Liver (tissue), 9 donors: Measurements from ENCODE around the gene PIK3R5. TPM values are rescaled to one million over a fixed set of nuclear protein-coding genes. Genes with fewer than 3 reads are reported as not detected.

Experiments
- DNase-seq: peaks from one replicate; pipeline ENCODE4 v3.0.0-alpha.2; 2017; ENCODE audit warnings: low spot score
- H3K27ac ChIP-seq, 2 donors: one replicate each; pipeline ENCODE4 v1.7.0; 2013; ENCODE audit warnings: inconsistent platforms in 2 of 2, low read length in 2 of 2, control low read depth in 1 of 2, low read depth in 1 of 2, mild to moderate bottlenecking in 1 of 2
- H3K27me3 ChIP-seq, 4 donors: one replicate each; pipeline versions ENCODE4 v1.6.1 to v1.7.0; 2013; ENCODE audit warnings: low read length in 3 of 4, inconsistent platforms in 1 of 4, mild to moderate bottlenecking in 1 of 4, moderate library complexity in 1 of 4; ENCODE audit not compliant: control insufficient read depth in 4 of 4, insufficient read depth in 4 of 4
- H3K36me3 ChIP-seq, 4 donors: one replicate each; pipeline versions ENCODE4 v1.6.1 to v1.7.0; 2013; ENCODE audit warnings: low read length in 3 of 4, mild to moderate bottlenecking in 3 of 4, low read depth in 1 of 4, moderate library complexity in 1 of 4; ENCODE audit not compliant: control insufficient read depth in 4 of 4, insufficient read depth in 3 of 4
- H3K4me1 ChIP-seq, 4 donors: one replicate each; pipeline versions ENCODE4 v1.6.1 to v1.7.0; 2013; ENCODE audit warnings: low read length in 3 of 4, mild to moderate bottlenecking in 3 of 4, moderate library complexity in 1 of 4; ENCODE audit not compliant: control insufficient read depth in 4 of 4, insufficient read depth in 4 of 4
- H3K4me3 ChIP-seq, 3 donors: one replicate each; pipeline versions ENCODE4 v1.6.1 to v1.7.0; 2013; ENCODE audit warnings: low read length in 3 of 3, control low read depth in 1 of 3, low read depth in 1 of 3, mild to moderate bottlenecking in 1 of 3
- H3K9ac ChIP-seq, 2 donors: one replicate each; pipeline ENCODE4 v1.7.0; 2013; ENCODE audit warnings: low read length in 2 of 2, mild to moderate bottlenecking in 2 of 2, moderate library complexity in 2 of 2, control low read depth in 1 of 2, low read depth in 1 of 2
- H3K9me3 ChIP-seq, 4 donors: one replicate each; pipeline versions ENCODE4 v1.6.1 to v1.7.0; 2013; ENCODE audit warnings: low read length in 3 of 4; ENCODE audit not compliant: control insufficient read depth in 4 of 4
- ATF3 ChIP-seq: IDR thresholded peaks from 2 replicates; pipeline ENCODE4 v1.6.1; 2016; ENCODE audit warnings: antibody characterized with exemption
- CTCF ChIP-seq: fragments of 150-350 bp; IDR thresholded peaks from 2 replicates; pipeline ENCODE4 v1.5.1; 2017; ENCODE audit warnings: improper control_type of control experiment, low read depth, low read length; ENCODE audit not compliant: missing input control
- EGR1 ChIP-seq, 2 donors: IDR thresholded peaks; 2 replicates each; pipeline ENCODE4 v1.6.1; 2016 to 2018; ENCODE audit warnings: antibody characterized with exemption in 2 of 2, low read depth in 2 of 2
- FOXA1 ChIP-seq: IDR thresholded peaks from 2 replicates; pipeline ENCODE4 v1.6.1; 2016; ENCODE audit warnings: antibody characterized with exemption
- FOXA2 ChIP-seq: IDR thresholded peaks from 2 replicates; pipeline ENCODE4 v1.6.1; 2016; ENCODE audit warnings: antibody characterized with exemption
- GABPA ChIP-seq, 2 donors: IDR thresholded peaks in 1 of 2; conservative IDR thresholded peaks in 1 of 2; 2 replicates each; pipeline ENCODE4 v1.6.1; 2016; ENCODE audit warnings: antibody characterized with exemption in 2 of 2, mild to moderate bottlenecking in 1 of 2, moderate library complexity in 1 of 2
- HNF4A ChIP-seq, 2 donors: conservative IDR thresholded peaks; 2 replicates each; pipeline ENCODE4 v1.6.1; 2016; ENCODE audit warnings: antibody characterized with exemption in 2 of 2, mild to moderate bottlenecking in 2 of 2
- JUND ChIP-seq, 2 donors: IDR thresholded peaks; 2 replicates each; pipeline ENCODE4 v1.6.1; 2016; ENCODE audit warnings: antibody characterized with exemption in 2 of 2
- MAX ChIP-seq: IDR thresholded peaks from 2 replicates; pipeline ENCODE4 v1.6.1; 2016; ENCODE audit warnings: antibody characterized with exemption
- NR2F2 ChIP-seq: IDR thresholded peaks from 2 replicates; pipeline ENCODE4 v1.6.1; 2016; ENCODE audit warnings: antibody characterized with exemption
- RAD21 ChIP-seq, 2 donors: IDR thresholded peaks; 2 replicates each; pipeline ENCODE4 v1.6.1; 2016; ENCODE audit warnings: antibody characterized with exemption in 2 of 2, mild to moderate bottlenecking in 2 of 2
- REST ChIP-seq: IDR thresholded peaks from 2 replicates; pipeline ENCODE4 v1.6.1; 2016; ENCODE audit warnings: antibody characterized with exemption, mild to moderate bottlenecking
- RXRA ChIP-seq, 2 donors: IDR thresholded peaks; 2 replicates each; pipeline ENCODE4 v1.6.1; 2017 to 2018; ENCODE audit warnings: antibody characterized with exemption in 2 of 2, mild to moderate bottlenecking in 1 of 2
- SP1 ChIP-seq: IDR thresholded peaks from 2 replicates; pipeline ENCODE4 v1.6.1; 2018; ENCODE audit warnings: antibody characterized with exemption, mild to moderate bottlenecking
- TAF1 ChIP-seq: conservative IDR thresholded peaks from 2 replicates; pipeline ENCODE4 v1.6.1; 2016; ENCODE audit warnings: antibody characterized with exemption, mild to moderate bottlenecking
- YY1 ChIP-seq: IDR thresholded peaks from 2 replicates; pipeline ENCODE4 v1.6.1; 2016; ENCODE audit warnings: antibody characterized with exemption, mild to moderate bottlenecking
- ZBTB33 ChIP-seq: IDR thresholded peaks from 2 replicates; pipeline ENCODE4 v1.6.1; 2016; ENCODE audit warnings: antibody characterized with exemption
- WGBS: extraction: QIAGEN DNeasy Blood & Tissue Kit; methylation state at CpG from one replicate; pipeline ENCODE4 v1.1.7; 2013; 5-methylcytosine and 5-hydroxymethylcytosine counted together
- polyA plus RNA-seq, 2 donors: library from polyadenylated mRNA; stranded (reverse) in 1 of 2; unstranded in 1 of 2; fragments of 200-250 nt in 1 of 2; fragments of >200 nt in 1 of 2; fragmentation: Nextera tagmentation in 1 of 2; extraction: Ambion mirVana in 1 of 2; gene quantifications; one replicate each; pipeline versions ENCODE4 v1.2.1 to v1.2.3, GENCODE V29; 2013 to 2015
- total RNA-seq, 2 donors: library from RNA; depleted of rRNA; stranded (reverse); fragments of >200 nt; gene quantifications; one replicate each; pipeline ENCODE4 v1.2.3, GENCODE V29; 2014
- donor health status: healthy.
- donor health status: healthy.
- donor health status: healthy.
- donor health status: healthy.
- donor health status: healthy.

PIK3R5 gene
- total and polyA plus RNA-seq, 4 donors, result 0.93 to 7.8 (median 2.6) TPM

- H3K4me3 ChIP-seq, result no peak overlapping the region
- no peak overlapping the region for H3K27ac ChIP-seq
- WGBS, result 87% methylated on average over 13 of the region's 13 CpGs
- no peaks in the 10 kb centered on the region for H3K36me3 ChIP-seq
- DNase-seq, result no peak
- no peak for TF ChIP-seq FOXA1
- TF ChIP-seq ZBTB33, result no peak
- TF ChIP-seq GABPA (IDR thresholded peaks at IDR 0.05 in 1 of 2, conservative IDR thresholded peaks at IDR 0.05 in 1 of 2), result no peak
- no peak for TF ChIP-seq CTCF
- no peak for TF ChIP-seq RXRA (IDR thresholded peaks at IDR 0.05)
- no peak for TF ChIP-seq EGR1 (IDR thresholded peaks at IDR 0.05; ENCODE audit: low read depth in 2 of 2)
- no peak for TF ChIP-seq SP1
- no peak for TF ChIP-seq JUND (IDR thresholded peaks at IDR 0.05)
- H3K9me3 ChIP-seq, result peaks cover 0 to 2% (median 0%) of the 10 kb centered on the region in 4 donors
- H3K4me1 ChIP-seq, result no peaks in the 10 kb centered on the region
- no peak overlapping the region for H3K9ac ChIP-seq
- H3K27me3 ChIP-seq, result peaks cover 0 to 5% (median 0%) of the 10 kb centered on the region in 4 donors
Observed at GRCh38 chr17:8871081-8871581, 94.4 kb downstream of the PIK3R5 start.

GRCh38 chr17:8870406-8871040, 95.0 kb downstream of the PIK3R5 start:
- Histone ChIP-seq H3K27ac (no peak overlapping the region), H3K9ac (no peak overlapping the region), H3K27me3 (peaks cover 0 to 5% (median 0%) of the 10 kb centered on the region in 4 donors), H3K36me3 (no peaks in the 10 kb centered on the region), H3K4me3 (no peak overlapping the region), H3K9me3 (peaks cover 0 to 2% (median 0%) of the 10 kb centered on the region in 4 donors), H3K4me1 (no peaks in the 10 kb centered on the region)
- WGBS, result 88% methylated on average over 13 of the region's 13 CpGs
- TF ChIP-seq FOXA2, result no peak
- DNase-seq, result no peak

GRCh38 chr17:8869114-8869815, 96.2 kb downstream of the PIK3R5 start:
- TF ChIP-seq REST (no peak), RXRA (IDR thresholded peaks at IDR 0.05) (no peak), ATF3 (no peak), HNF4A (conservative IDR thresholded peaks at IDR 0.05) (no peak), NR2F2 (no peak), FOXA1 (no peak), TAF1 (no peak), EGR1 (IDR thresholded peaks at IDR 0.05; ENCODE audit: low read depth in 2 of 2) (no peak), RAD21 (IDR thresholded peaks at IDR 0.05) (no peak), MAX (no peak), YY1 (no peak)
- peaks cover 0 to 2% (median 0%) of the 10 kb centered on the region in 4 donors for H3K9me3 ChIP-seq
- no peak for DNase-seq
- peaks cover 0 to 5% (median 0%) of the 10 kb centered on the region in 4 donors for H3K27me3 ChIP-seq
- no peaks in the 10 kb centered on the region for H3K36me3 ChIP-seq
- 56% methylated on average over 11 of the region's 11 CpGs for WGBS
- H3K4me3 ChIP-seq, result no peak overlapping the region
- H3K27ac ChIP-seq, result no peak overlapping the region
- H3K4me1 ChIP-seq, result no peaks in the 10 kb centered on the region
- H3K9ac ChIP-seq, result no peak overlapping the region
